HEK293 (cell line): ENCODE results near the gene LAMTOR4.

ENCODE experiments used
- CTCF ChIA-PET: fragments of 350-600 bp; formaldehyde crosslinking; extraction: SDS; loops from one replicate; lab custom pipeline; 2021; ENCODE audit warnings: antibody characterized with exemption; lab: Yijun Ruan, JAX
- POLR2A ChIA-PET: fragments of 300-600 bp; formaldehyde crosslinking; extraction: SDS; loops from one replicate; lab custom pipeline; 2020; ENCODE audit warnings: antibody characterized with exemption, inconsistent platforms; lab: Yijun Ruan, JAX
- H3K27ac ChIP-seq: fragments of 200-500 bp; sonication (Bioruptor generic); 2 replicates; pipeline ENCODE4 v1.5.1; 2014; ENCODE audit warnings: low read depth, low read length, control low read depth, inconsistent platforms; ENCODE audit errors: extremely low read depth
- H3K36me3 ChIP-seq, 2 experiments: fragments of 200-500 bp in 1 of 2; sonication (Bioruptor generic) in 1 of 2; 1 replicate in 1 of 2; 2 replicates in 1 of 2; pipeline ENCODE4 v1.5.1; 2014 to 2017; ENCODE audit warnings: inconsistent platforms in 2 of 2, low read length in 2 of 2; ENCODE audit not compliant: control insufficient read depth in 2 of 2, insufficient read depth in 1 of 2
- H3K4me1 ChIP-seq: fragments of 200-500 bp; sonication (Bioruptor generic); 2 replicates; pipeline ENCODE4 v1.5.1; 2014; ENCODE audit warnings: mild to moderate bottlenecking, low read length, inconsistent platforms; ENCODE audit not compliant: control insufficient read depth, insufficient read depth
- H3K4me3 ChIP-seq: 2 replicates; pipeline ENCODE4 v1.5.1; 2011; ENCODE audit warnings: low read depth, mild to moderate bottlenecking, control low read depth, low read length, moderate library complexity
- H3K9me3 ChIP-seq: fragments of 200-500 bp; sonication (Bioruptor generic); 2 replicates; pipeline ENCODE4 v1.5.1; 2014; ENCODE audit warnings: low read depth, low read length, inconsistent platforms; ENCODE audit not compliant: control insufficient read depth, insufficient read depth
- ATF2 ChIP-seq: fragments of 450-650 bp; formaldehyde crosslinking; IDR thresholded peaks from 2 replicates; pipeline ENCODE4 v1.5.1; 2016; ENCODE audit warnings: missing biosample characterization, missing genetic modification characterization, low read depth
- EGR2 ChIP-seq: fragments of 450-650 bp; formaldehyde crosslinking; IDR thresholded peaks from 2 replicates; pipeline ENCODE4 v1.5.1; 2016; ENCODE audit warnings: low read depth, missing biosample characterization, missing genetic modification characterization
- KLF1 ChIP-seq: fragments of 450-650 bp; formaldehyde crosslinking; IDR thresholded peaks from 2 replicates; pipeline ENCODE4 v1.5.1; 2016; ENCODE audit warnings: missing biosample characterization, missing genetic modification characterization
- OVOL3 ChIP-seq: fragments of 450-650 bp; formaldehyde crosslinking; IDR thresholded peaks from 2 replicates; pipeline ENCODE4 v1.5.1; 2016; ENCODE audit warnings: missing biosample characterization, missing genetic modification characterization
- REPIN1 ChIP-seq: fragments of 450-650 bp; formaldehyde crosslinking; IDR thresholded peaks from 2 replicates; pipeline ENCODE4 v1.5.1; 2017; ENCODE audit warnings: missing biosample characterization, missing genetic modification characterization, low read depth
- WT1 ChIP-seq: fragments of 450-650 bp; formaldehyde crosslinking; IDR thresholded peaks from 2 replicates; pipeline ENCODE4 v1.5.1; 2016; ENCODE audit warnings: missing biosample characterization, missing genetic modification characterization
- ZBTB7A ChIP-seq: fragments of 450-650 bp; formaldehyde crosslinking; IDR thresholded peaks from 2 replicates; pipeline ENCODE4 v1.5.1; 2016; ENCODE audit warnings: low read depth, missing biosample characterization, missing genetic modification characterization
- ZFHX2 ChIP-seq: fragments of 450-650 bp; formaldehyde crosslinking; conservative IDR thresholded peaks from 2 replicates; pipeline ENCODE4 v1.5.1; 2016; ENCODE audit warnings: missing biosample characterization, missing genetic modification characterization
- ZFP3 ChIP-seq: fragments of 450-650 bp; formaldehyde crosslinking; IDR thresholded peaks from 2 replicates; pipeline ENCODE4 v1.5.1; 2016; ENCODE audit warnings: low read depth, missing biosample characterization, missing genetic modification characterization
- ZNF112 ChIP-seq: fragments of 450-650 bp; formaldehyde crosslinking; IDR thresholded peaks from 2 replicates; pipeline ENCODE4 v1.5.0; 2017; ENCODE audit warnings: missing biosample characterization, missing genetic modification characterization
- ZNF146 ChIP-seq: fragments of 450-650 bp; formaldehyde crosslinking; IDR thresholded peaks from 2 replicates; pipeline ENCODE4 v1.5.1; 2016; ENCODE audit warnings: missing biosample characterization, missing genetic modification characterization
- ZNF18 ChIP-seq: fragments of 450-650 bp; formaldehyde crosslinking; IDR thresholded peaks from 2 replicates; pipeline ENCODE4 v1.5.1; 2016; ENCODE audit warnings: missing biosample characterization, missing genetic modification characterization
- ZNF221 ChIP-seq: fragments of 450-650 bp; formaldehyde crosslinking; IDR thresholded peaks from 2 replicates; pipeline ENCODE4 v1.5.1; 2017; ENCODE audit warnings: missing biosample characterization, missing genetic modification characterization, borderline replicate concordance
- ZNF239 ChIP-seq: fragments of 450-650 bp; formaldehyde crosslinking; IDR thresholded peaks from 2 replicates; pipeline ENCODE4 v1.5.1; 2016; ENCODE audit warnings: missing biosample characterization, missing genetic modification characterization
- ZNF280D ChIP-seq: fragments of 450-650 bp; formaldehyde crosslinking; IDR thresholded peaks from 2 replicates; pipeline ENCODE4 v1.5.1; 2016; ENCODE audit warnings: missing biosample characterization, missing genetic modification characterization
- ZNF302 ChIP-seq: fragments of 450-650 bp; formaldehyde crosslinking; IDR thresholded peaks from 2 replicates; pipeline ENCODE4 v1.5.1; 2016; ENCODE audit warnings: missing biosample characterization, missing genetic modification characterization, low read depth
- ZNF416 ChIP-seq: fragments of 450-650 bp; formaldehyde crosslinking; IDR thresholded peaks from 2 replicates; pipeline ENCODE4 v1.5.1; 2016; ENCODE audit warnings: missing biosample characterization, missing genetic modification characterization
- ZNF423 ChIP-seq: fragments of 450-650 bp; formaldehyde crosslinking; IDR thresholded peaks from 2 replicates; pipeline ENCODE4 v1.5.1; 2016; ENCODE audit warnings: missing biosample characterization, missing genetic modification characterization
- ZNF514 ChIP-seq: fragments of 450-650 bp; formaldehyde crosslinking; IDR thresholded peaks from 2 replicates; pipeline ENCODE4 v1.5.1; 2016; ENCODE audit warnings: missing biosample characterization, missing genetic modification characterization
- ZNF529 ChIP-seq: fragments of 450-650 bp; formaldehyde crosslinking; IDR thresholded peaks from 2 replicates; pipeline ENCODE4 v1.5.1; 2017; ENCODE audit warnings: missing genetic modification characterization, missing biosample characterization; ENCODE audit not compliant: insufficient replicate concordance
- ZNF549 ChIP-seq: fragments of 450-650 bp; IDR thresholded peaks from 2 replicates; pipeline ENCODE4 v1.5.1; 2018; ENCODE audit warnings: missing biosample characterization, missing genetic modification characterization, mild to moderate bottlenecking, inconsistent platforms, moderate library complexity
- ZNF626 ChIP-seq: fragments of 450-650 bp; sonication (Bioruptor Pico); formaldehyde crosslinking; IDR thresholded peaks from 2 replicates; pipeline ENCODE4 v1.5.1; 2018; ENCODE audit warnings: missing biosample characterization, missing genetic modification characterization, inconsistent platforms
- ZXDB ChIP-seq: fragments of 450-650 bp; formaldehyde crosslinking; IDR thresholded peaks from 2 replicates; pipeline ENCODE4 v1.5.1; 2016; ENCODE audit warnings: missing biosample characterization, missing genetic modification characterization
- TF ChIP-seq, protein P1 (sequence below): fragments of 450-650 bp; formaldehyde crosslinking; IDR thresholded peaks from 2 replicates; pipeline ENCODE4 v1.5.1; 2016; ENCODE audit warnings: missing biosample characterization, missing genetic modification characterization, borderline replicate concordance
- TF ChIP-seq, protein P2 (sequence below): fragments of 450-650 bp; formaldehyde crosslinking; IDR thresholded peaks from 2 replicates; pipeline ENCODE4 v1.5.1; 2016; ENCODE audit warnings: missing biosample characterization, missing genetic modification characterization
- TF ChIP-seq, protein P3 (sequence below): fragments of 450-650 bp; formaldehyde crosslinking; IDR thresholded peaks from 2 replicates; pipeline ENCODE4 v1.5.1; 2016; ENCODE audit warnings: missing biosample characterization, missing genetic modification characterization

LAMTOR4 gene

GRCh38 chr7:100147278-100147677 is 1.4 kb upstream of the LAMTOR4 start (continued):
- TF ChIP-seq ZNF302 (tag by site-specific recombination), result no peak

- Histone ChIP-seq H3K27ac (peak overlapping the region; percentile 13; the same call in 1 of the 2 replicates), H3K4me3 (peak overlapping the region; percentile 20), H3K4me1 (peaks cover 10% of the 10 kb centered on the region), H3K9me3 (no peaks in the 10 kb centered on the region), H3K36me3 (peaks cover 15 to 18% of the 10 kb centered on the region in 2 experiments; a peak in 2 of 3 replicates)
- POLR2A ChIA-PET, result interaction anchor here (0.6 to 3.5 kb wide), 23 partner anchors 8 to 281 kb away, joined by 3 to 38 read pairs (median 6); partner anchors contain the start of genes AP4M1, GAL3ST4, GPC2 and MBLAC1
- CTCF ChIA-PET, result interaction anchor here (0.7 to 1.0 kb wide), 3 partner anchors 11 to 41 kb away, joined by 3 to 7 read pairs (median 3); partner anchors contain the start of gene TRAPPC14
- no peak for TF ChIP-seq ZNF514 (tag by site-specific recombination)
- no peak for TF ChIP-seq ZFHX2 (tag by site-specific recombination)
- peak; percentile 47; the same call in 1 of the 2 replicates for TF ChIP-seq KLF1
- TF ChIP-seq ATF2 (tag by site-specific recombination), result no peak
- TF ChIP-seq, protein P1, sequence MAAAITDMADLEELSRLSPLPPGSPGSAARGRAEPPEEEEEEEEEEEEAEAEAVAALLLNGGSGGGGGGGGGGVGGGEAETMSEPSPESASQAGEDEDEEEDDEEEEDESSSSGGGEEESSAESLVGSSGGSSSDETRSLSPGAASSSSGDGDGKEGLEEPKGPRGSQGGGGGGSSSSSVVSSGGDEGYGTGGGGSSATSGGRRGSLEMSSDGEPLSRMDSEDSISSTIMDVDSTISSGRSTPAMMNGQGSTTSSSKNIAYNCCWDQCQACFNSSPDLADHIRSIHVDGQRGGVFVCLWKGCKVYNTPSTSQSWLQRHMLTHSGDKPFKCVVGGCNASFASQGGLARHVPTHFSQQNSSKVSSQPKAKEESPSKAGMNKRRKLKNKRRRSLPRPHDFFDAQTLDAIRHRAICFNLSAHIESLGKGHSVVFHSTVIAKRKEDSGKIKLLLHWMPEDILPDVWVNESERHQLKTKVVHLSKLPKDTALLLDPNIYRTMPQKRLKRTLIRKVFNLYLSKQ (tag by site-specific recombination), result no peak
- no peak for TF ChIP-seq ZNF18 (tag by site-specific recombination)
- no peak for TF ChIP-seq ZNF146
- no peak for TF ChIP-seq WT1 (tag by site-specific recombination)
- TF ChIP-seq, protein P2, sequence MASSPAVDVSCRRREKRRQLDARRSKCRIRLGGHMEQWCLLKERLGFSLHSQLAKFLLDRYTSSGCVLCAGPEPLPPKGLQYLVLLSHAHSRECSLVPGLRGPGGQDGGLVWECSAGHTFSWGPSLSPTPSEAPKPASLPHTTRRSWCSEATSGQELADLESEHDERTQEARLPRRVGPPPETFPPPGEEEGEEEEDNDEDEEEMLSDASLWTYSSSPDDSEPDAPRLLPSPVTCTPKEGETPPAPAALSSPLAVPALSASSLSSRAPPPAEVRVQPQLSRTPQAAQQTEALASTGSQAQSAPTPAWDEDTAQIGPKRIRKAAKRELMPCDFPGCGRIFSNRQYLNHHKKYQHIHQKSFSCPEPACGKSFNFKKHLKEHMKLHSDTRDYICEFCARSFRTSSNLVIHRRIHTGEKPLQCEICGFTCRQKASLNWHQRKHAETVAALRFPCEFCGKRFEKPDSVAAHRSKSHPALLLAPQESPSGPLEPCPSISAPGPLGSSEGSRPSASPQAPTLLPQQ (tag by site-specific recombination), result no peak
- TF ChIP-seq, protein P3, sequence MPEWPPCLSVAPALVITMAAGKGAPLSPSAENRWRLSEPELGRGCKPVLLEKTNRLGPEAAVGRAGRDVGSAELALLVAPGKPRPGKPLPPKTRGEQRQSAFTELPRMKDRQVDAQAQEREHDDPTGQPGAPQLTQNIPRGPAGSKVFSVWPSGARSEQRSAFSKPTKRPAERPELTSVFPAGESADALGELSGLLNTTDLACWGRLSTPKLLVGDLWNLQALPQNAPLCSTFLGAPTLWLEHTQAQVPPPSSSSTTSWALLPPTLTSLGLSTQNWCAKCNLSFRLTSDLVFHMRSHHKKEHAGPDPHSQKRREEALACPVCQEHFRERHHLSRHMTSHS (tag by site-specific recombination), result no peak
- TF ChIP-seq ZBTB7A (tag by site-specific recombination), result 0 out of 2 replicates have a peak, but pooled peaks have one; percentile 19
- TF ChIP-seq ZXDB (tag by site-specific recombination), result peak; percentile 12; the same call in 1 of the 2 replicates
- TF ChIP-seq ZFP3 (tag by site-specific recombination), result no peak
- no peak for TF ChIP-seq ZNF112 (tag by site-specific recombination)
- TF ChIP-seq ZNF221 (tag by site-specific recombination), result no peak
- no peak for TF ChIP-seq ZNF529
- no peak for TF ChIP-seq ZNF239 (tag by site-specific recombination)
- no peak for TF ChIP-seq REPIN1 (tag by site-specific recombination)
- 0 out of 2 replicates have a peak, but pooled peaks have one; percentile 60 for TF ChIP-seq OVOL3
- no peak for TF ChIP-seq ZNF626 (tag by site-specific recombination)
- TF ChIP-seq ZNF280D (tag by site-specific recombination), result no peak
- TF ChIP-seq ZNF549, result no peak
- no peak for TF ChIP-seq ZNF416 (tag by site-specific recombination)
- no peak for TF ChIP-seq ZNF423 (tag by site-specific recombination)
- TF ChIP-seq EGR2 (tag by site-specific recombination), result no peak
Observed at GRCh38 chr7:100148225-100148558, 526 bp upstream of the LAMTOR4 start.
